ENCODE data around the gene CISD3.

DNA sequence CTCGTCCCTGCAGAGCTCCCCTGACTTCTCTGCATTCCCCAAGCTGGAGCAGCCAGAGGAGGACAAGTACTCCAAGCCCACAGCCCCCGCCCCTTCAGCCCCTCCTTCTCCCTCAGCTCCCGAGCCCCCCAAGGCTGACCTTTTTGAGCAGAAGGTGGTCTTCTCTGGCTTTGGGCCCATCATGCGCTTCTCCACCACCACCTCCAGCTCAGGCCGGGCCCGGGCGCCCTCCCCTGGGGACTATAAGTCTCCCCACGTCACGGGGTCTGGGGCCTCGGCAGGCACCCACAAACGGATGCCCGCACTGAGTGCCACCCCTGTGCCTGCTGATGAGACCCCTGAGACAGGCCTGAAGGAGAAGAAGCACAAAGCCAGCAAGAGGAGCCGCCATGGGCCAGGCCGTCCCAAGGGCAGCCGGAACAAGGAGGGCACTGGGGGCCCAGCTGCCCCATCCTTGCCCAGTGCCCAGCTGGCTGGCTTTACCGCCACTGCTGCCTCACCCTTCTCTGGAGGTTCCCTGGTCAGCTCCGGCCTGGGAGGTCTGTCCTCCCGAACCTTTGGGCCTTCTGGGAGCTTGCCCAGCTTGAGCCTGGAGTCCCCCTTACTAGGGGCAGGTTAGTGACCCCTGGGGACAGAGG lies 13.7 kb upstream of the CISD3 start:
- TF ChIP-seq YY1 (IDR thresholded peaks at IDR 0.05; ENCODE audit: insufficient read depth, insufficient read length), result no peak
- no peak for TF ChIP-seq SUZ12 (IDR thresholded peaks at IDR 0.05; ENCODE audit: extremely low read depth, insufficient read depth, insufficient read length)

All from NT2/D1 (cell line).